ENCODE results near the gene ANKK1. TPM values are rescaled to one million over a fixed set of nuclear protein-coding genes. Genes with fewer than 3 reads are reported as not detected.

ANKK1 gene
- total RNA-seq, 1 experiment from 2014 or later = 0.22 TPM

DNA sequence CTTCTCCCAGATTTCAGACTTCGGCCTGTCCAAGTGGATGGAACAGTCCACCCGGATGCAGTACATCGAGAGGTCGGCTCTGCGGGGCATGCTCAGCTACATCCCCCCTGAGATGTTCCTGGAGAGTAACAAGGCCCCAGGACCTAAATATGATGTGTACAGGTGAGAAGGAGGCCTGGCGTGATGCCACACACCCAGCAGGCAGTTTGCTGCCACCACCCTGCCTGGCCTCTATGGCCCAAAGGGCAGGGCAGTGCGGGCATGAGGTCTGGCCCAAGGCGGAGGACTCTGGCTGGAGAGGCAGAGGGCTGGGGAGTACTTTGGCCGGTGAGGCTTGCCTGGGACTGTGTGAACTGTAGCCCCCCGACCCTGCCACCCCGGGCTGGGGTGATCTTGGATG is 7.3 kb downstream of the ANKK1 start:
- POLR2A ChIA-PET (ENCODE audit: unreplicated experiment) = no interaction called here
- H3K4me2 ChIP-seq (ENCODE audit: low read length) = no peak overlapping the region
- intact Hi-C loops (cut with micrococcal nuclease) = no loop called here

DNA sequence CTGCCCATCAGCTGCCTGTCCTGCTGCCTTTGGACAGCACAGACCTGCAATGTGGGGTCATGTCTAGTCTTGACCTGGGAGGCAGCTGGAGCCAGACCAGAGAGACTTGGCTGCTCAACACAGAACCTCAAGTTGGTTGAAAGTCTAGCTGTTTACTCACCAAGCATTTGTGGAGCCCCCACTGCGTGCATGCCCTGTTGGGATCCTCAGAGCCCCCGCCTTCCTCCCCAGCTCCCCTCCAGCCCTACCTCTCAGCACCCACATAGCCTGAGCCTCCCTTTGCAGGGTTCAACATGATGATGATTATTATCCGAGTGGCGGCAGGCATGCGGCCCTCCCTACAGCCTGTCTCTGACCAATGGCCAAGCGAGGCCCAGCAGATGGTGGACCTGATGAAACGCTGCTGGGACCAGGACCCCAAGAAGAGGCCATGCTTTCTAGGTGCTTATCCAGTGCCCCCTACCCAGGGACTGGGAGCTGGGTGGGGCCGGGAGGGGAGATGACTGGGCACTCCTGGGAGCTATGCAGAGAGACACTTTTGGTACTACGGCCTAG is 8.3 kb downstream of the ANKK1 start:
- no peaks in the 10 kb centered on the region for H3F3A ChIP-seq (ENCODE audit: low read length, unreplicated experiment)
- no peak for TF ChIP-seq EZH2 (IDR thresholded peaks at IDR 0.05; ENCODE audit: low read length, unreplicated experiment)
- TF ChIP-seq, protein P1, sequence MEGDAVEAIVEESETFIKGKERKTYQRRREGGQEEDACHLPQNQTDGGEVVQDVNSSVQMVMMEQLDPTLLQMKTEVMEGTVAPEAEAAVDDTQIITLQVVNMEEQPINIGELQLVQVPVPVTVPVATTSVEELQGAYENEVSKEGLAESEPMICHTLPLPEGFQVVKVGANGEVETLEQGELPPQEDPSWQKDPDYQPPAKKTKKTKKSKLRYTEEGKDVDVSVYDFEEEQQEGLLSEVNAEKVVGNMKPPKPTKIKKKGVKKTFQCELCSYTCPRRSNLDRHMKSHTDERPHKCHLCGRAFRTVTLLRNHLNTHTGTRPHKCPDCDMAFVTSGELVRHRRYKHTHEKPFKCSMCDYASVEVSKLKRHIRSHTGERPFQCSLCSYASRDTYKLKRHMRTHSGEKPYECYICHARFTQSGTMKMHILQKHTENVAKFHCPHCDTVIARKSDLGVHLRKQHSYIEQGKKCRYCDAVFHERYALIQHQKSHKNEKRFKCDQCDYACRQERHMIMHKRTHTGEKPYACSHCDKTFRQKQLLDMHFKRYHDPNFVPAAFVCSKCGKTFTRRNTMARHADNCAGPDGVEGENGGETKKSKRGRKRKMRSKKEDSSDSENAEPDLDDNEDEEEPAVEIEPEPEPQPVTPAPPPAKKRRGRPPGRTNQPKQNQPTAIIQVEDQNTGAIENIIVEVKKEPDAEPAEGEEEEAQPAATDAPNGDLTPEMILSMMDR (conservative IDR thresholded peaks at IDR 0.05; ENCODE audit: low read depth, low read length) = no peak
- TF ChIP-seq EZH2phosphoT487 (IDR thresholded peaks at IDR 0.05; ENCODE audit: borderline replicate concordance, low read length) = no peak
- no peaks in the 10 kb centered on the region for H3K36me3 ChIP-seq (ENCODE audit: low read depth, low read length)
- H3K9me2 ChIP-seq (replicated peaks; ENCODE audit: low read length) = no peaks in the 10 kb centered on the region
- DNase-seq (no peak), ATAC-seq (no peak)
- H3K27me3 ChIP-seq (ENCODE audit: low read length) = peaks cover 13% of the 10 kb centered on the region; the same call in 1 of the 2 replicates
- H4K20me1 ChIP-seq (ENCODE audit: low read length) = no peaks in the 10 kb centered on the region
- no TSS peak for BruUV-seq (replicated peaks)
- H3K4me1 ChIP-seq (ENCODE audit: insufficient read depth, low read length) = no peaks in the 10 kb centered on the region
- H2AFZ ChIP-seq (ENCODE audit: low read length) = no peak overlapping the region
- no peak overlapping the region for H3K9ac ChIP-seq (ENCODE audit: low read length)
- CTCF ChIA-PET = no interaction called here
- no peaks in the 10 kb centered on the region for H3K9me3 ChIP-seq (ENCODE audit: low read length)
- H3K79me2 ChIP-seq (ENCODE audit: low read length) = no peaks in the 10 kb centered on the region
- POLR2A ChIA-PET (ENCODE audit: unreplicated experiment) = no interaction called here
- H3K4me3 ChIP-seq (ENCODE audit: low read length) = no peak overlapping the region
- no peak overlapping the region for H3K27ac ChIP-seq (ENCODE audit: low read length)
- H3K4me2 ChIP-seq (ENCODE audit: low read length) = no peak overlapping the region
- intact Hi-C loops (cut with micrococcal nuclease) = no loop called here

More for the DNA sequence above, 7.3 kb downstream of the ANKK1 start:
- DNase-seq = no peak
- H3K79me2 ChIP-seq (ENCODE audit: low read length) = no peaks in the 10 kb centered on the region
- no peak for ATAC-seq
- no peaks in the 10 kb centered on the region for H3K4me1 ChIP-seq (ENCODE audit: insufficient read depth, low read length)
- no peaks in the 10 kb centered on the region for H3F3A ChIP-seq (ENCODE audit: low read length, unreplicated experiment)
- CTCF ChIA-PET = no interaction called here
- H3K4me3 ChIP-seq (ENCODE audit: low read length) = no peak overlapping the region
- no peak overlapping the region for H3K27ac ChIP-seq (ENCODE audit: low read length)
- no peaks in the 10 kb centered on the region for H4K20me1 ChIP-seq (ENCODE audit: low read length)
- H3K27me3 ChIP-seq (ENCODE audit: low read length) = peaks cover 13% of the 10 kb centered on the region; the same call in 1 of the 2 replicates
- H3K9ac ChIP-seq (ENCODE audit: low read length) = no peak overlapping the region
- TF ChIP-seq EZH2phosphoT487 (IDR thresholded peaks at IDR 0.05; ENCODE audit: borderline replicate concordance, low read length) = no peak
- TF ChIP-seq, protein P1 (conservative IDR thresholded peaks at IDR 0.05; ENCODE audit: low read depth, low read length) = no peak
- no peak for TF ChIP-seq EZH2 (IDR thresholded peaks at IDR 0.05; ENCODE audit: low read length, unreplicated experiment)
- BruUV-seq (replicated peaks) = no TSS peak
- no peaks in the 10 kb centered on the region for H3K36me3 ChIP-seq (ENCODE audit: low read depth, low read length)
- no peak overlapping the region for H2AFZ ChIP-seq (ENCODE audit: low read length)
- H3K9me2 ChIP-seq (replicated peaks; ENCODE audit: low read length) = no peaks in the 10 kb centered on the region
- no peaks in the 10 kb centered on the region for H3K9me3 ChIP-seq (ENCODE audit: low read length)

DNA sequence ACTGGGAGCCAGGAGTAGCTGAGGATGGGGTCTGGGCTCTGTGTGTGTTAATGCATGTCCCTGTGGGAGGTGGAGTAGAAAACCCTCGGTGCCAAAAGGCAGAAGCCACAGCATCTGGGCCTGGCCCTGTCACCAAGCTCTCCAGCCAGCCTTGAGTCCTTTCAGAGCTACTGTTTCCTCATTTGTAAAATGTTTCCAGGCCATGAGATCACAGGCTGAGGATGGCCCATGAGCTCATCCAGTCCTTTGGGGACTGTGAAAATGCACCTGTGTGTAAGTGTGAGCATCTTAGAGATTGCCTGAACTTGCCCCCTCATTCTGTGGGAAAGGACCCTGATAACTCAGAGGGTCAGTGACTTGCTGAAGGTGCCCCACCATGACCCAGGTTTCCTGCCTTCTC is 9.1 kb downstream of the ANKK1 start:
- no peak overlapping the region for H2AFZ ChIP-seq (ENCODE audit: low read length)
- TF ChIP-seq EZH2phosphoT487 (IDR thresholded peaks at IDR 0.05; ENCODE audit: borderline replicate concordance, low read length) (no peak), EZH2 (IDR thresholded peaks at IDR 0.05; ENCODE audit: low read length, unreplicated experiment) (no peak)
- TF ChIP-seq, protein P1 (conservative IDR thresholded peaks at IDR 0.05; ENCODE audit: low read depth, low read length) = no peak
- H3F3A ChIP-seq (ENCODE audit: low read length, unreplicated experiment) = no peaks in the 10 kb centered on the region
- no peak overlapping the region for H3K4me2 ChIP-seq (ENCODE audit: low read length)
- no peak for DNase-seq
- BruUV-seq (replicated peaks) = no TSS peak
- no peak overlapping the region for H3K4me3 ChIP-seq (ENCODE audit: low read length)
- no peaks in the 10 kb centered on the region for H3K9me3 ChIP-seq (ENCODE audit: low read length)
- no peaks in the 10 kb centered on the region for H3K79me2 ChIP-seq (ENCODE audit: low read length)
- ATAC-seq = no peak
- POLR2A ChIA-PET (ENCODE audit: unreplicated experiment) = no interaction called here
- no peaks in the 10 kb centered on the region for H3K9me2 ChIP-seq (replicated peaks; ENCODE audit: low read length)
- H3K4me1 ChIP-seq (ENCODE audit: insufficient read depth, low read length) = no peaks in the 10 kb centered on the region
- peaks cover 13% of the 10 kb centered on the region; the same call in 1 of the 2 replicates for H3K27me3 ChIP-seq (ENCODE audit: low read length)
- no peak overlapping the region for H3K27ac ChIP-seq (ENCODE audit: low read length)
- H4K20me1 ChIP-seq (ENCODE audit: low read length) = no peaks in the 10 kb centered on the region
- intact Hi-C loops (cut with micrococcal nuclease) = no loop called here
- H3K36me3 ChIP-seq (ENCODE audit: low read depth, low read length) = no peaks in the 10 kb centered on the region
- no peak overlapping the region for H3K9ac ChIP-seq (ENCODE audit: low read length)
- CTCF ChIA-PET = no interaction called here
